SK-N-SH (cell line): ENCODE data around the gene TSPAN16. TPM values are rescaled to one million over a fixed set of nuclear protein-coding genes. Genes with fewer than 3 reads are reported as not detected.

Source experiments
- CTCF ChIA-PET: fragments of 300-600, 350-600 bp; formaldehyde crosslinking; extraction: SDS; loops from one replicate; lab custom pipeline; 2021; lab: Yijun Ruan, JAX
- POLR2A ChIA-PET: fragments of 350-600 bp; sonication (Branson Sonifier 250); formaldehyde crosslinking; extraction: SDS; loops from one replicate; lab custom pipeline; 2020; ENCODE audit warnings: antibody characterized with exemption, inconsistent platforms; lab: Yijun Ruan, JAX
- DNase-seq: peaks from one replicate; pipeline ENCODE4 v3.0.0; 2012
- H2AFZ ChIP-seq: fragments of 200-600 bp; sonication (generic); 2 replicates; pipeline ENCODE4 v1.8.1; 2016; ENCODE audit warnings: antibody characterized with exemption, mild to moderate bottlenecking, low read depth
- H3F3A ChIP-seq: fragments of 200-600 bp; sonication (generic); replicated peaks from 2 replicates; pipeline ENCODE3; 2016; ENCODE audit warnings: antibody characterized with exemption, mild to moderate bottlenecking; ENCODE audit not compliant: insufficient read depth
- H3K27ac ChIP-seq, 2 experiments: fragments of 200-500 bp in 1 of 2; fragments of 200-600 bp in 1 of 2; sonication (Bioruptor generic) in 1 of 2; sonication (generic), shearing (Covaris generic) in 1 of 2; 2 replicates each; pipeline versions ENCODE4 v1.5.1 to v1.6.1; 2014 to 2016; ENCODE audit warnings: low read depth in 2 of 2, inconsistent platforms in 1 of 2, low read length in 1 of 2, mild to moderate bottlenecking in 1 of 2, mixed read lengths in 1 of 2
- H3K27me3 ChIP-seq: fragments of 200-600 bp; sonication (generic), shearing (Covaris generic); 2 replicates; pipeline ENCODE4 v1.6.1; 2016; ENCODE audit warnings: mixed run types; ENCODE audit not compliant: insufficient read depth
- H3K36me3 ChIP-seq, 2 experiments: fragments of 200-500 bp in 1 of 2; fragments of 200-600 bp in 1 of 2; sonication (Bioruptor generic) in 1 of 2; sonication (generic) in 1 of 2; replicated peaks in 1 of 2; 2 replicates each; pipeline versions ENCODE3 to v1.5.1; 2014 to 2016; ENCODE audit warnings: low read length in 1 of 2, mild to moderate bottlenecking in 1 of 2; ENCODE audit not compliant: insufficient read depth in 2 of 2, control insufficient read depth in 1 of 2
- H3K4me1 ChIP-seq, 2 experiments: fragments of 200-500 bp in 1 of 2; fragments of 200-600 bp in 1 of 2; sonication (Bioruptor generic) in 1 of 2; sonication (generic), shearing (Covaris generic) in 1 of 2; 2 replicates each; pipeline versions ENCODE4 v1.5.1 to v1.6.1; 2014 to 2016; ENCODE audit warnings: low read depth in 1 of 2, low read length in 1 of 2, mixed run types in 1 of 2; ENCODE audit not compliant: insufficient read depth in 2 of 2, control insufficient read depth in 1 of 2
- H3K4me2 ChIP-seq: fragments of 200-600 bp; sonication (generic), shearing (Covaris generic); 2 replicates; pipeline ENCODE4 v1.6.1; 2017; ENCODE audit warnings: mixed run types
- H3K4me3 ChIP-seq, 2 experiments: fragments of 200-500 bp in 1 of 2; fragments of 200-600 bp in 1 of 2; sonication (Bioruptor generic) in 1 of 2; sonication (generic), shearing (Covaris generic) in 1 of 2; 2 replicates each; pipeline versions ENCODE4 v1.5.1 to v1.8.1; 2014 to 2016; ENCODE audit warnings: low read depth in 2 of 2, inconsistent platforms in 1 of 2, low read length in 1 of 2, mild to moderate bottlenecking in 1 of 2, mixed read lengths in 1 of 2, moderate library complexity in 1 of 2
- H3K79me2 ChIP-seq: fragments of 200-600 bp; sonication (generic); 2 replicates; pipeline ENCODE4 v1.8.1; 2017; ENCODE audit warnings: mild to moderate bottlenecking; ENCODE audit not compliant: insufficient read depth
- H3K9ac ChIP-seq: fragments of 200-600 bp; sonication (generic); 2 replicates; pipeline ENCODE4 v1.6.1; 2017; ENCODE audit warnings: mixed run types
- H3K9me2 ChIP-seq: fragments of 200-600 bp; sonication (generic); 2 replicates; pipeline ENCODE4 v1.6.1; 2017; ENCODE audit warnings: mixed run types
- H3K9me3 ChIP-seq: fragments of 200-600 bp; sonication (generic); 2 replicates; pipeline ENCODE4 v1.6.1; 2017; ENCODE audit warnings: mixed run types, mild to moderate bottlenecking, moderate library complexity
- H4K20me1 ChIP-seq: fragments of 200-600 bp; sonication (generic); 2 replicates; pipeline ENCODE4 v1.6.1; 2017; ENCODE audit warnings: mild to moderate bottlenecking, mixed run types; ENCODE audit not compliant: insufficient read depth
- CHD2 ChIP-seq: fragments of 150-350 bp; IDR thresholded peaks from 2 replicates; pipeline ENCODE4 v1.6.1; 2018; ENCODE audit warnings: low read length; ENCODE audit not compliant: partially characterized antibody
- ELF1 ChIP-seq: IDR thresholded peaks from 2 replicates; pipeline ENCODE4 v1.4.0; 2012
- EZH2phosphoT487 ChIP-seq: fragments of 200-600 bp; sonication (generic); IDR thresholded peaks from 2 replicates; pipeline ENCODE4 v1.6.1; 2017; ENCODE audit warnings: low read depth, mixed run types, mild to moderate bottlenecking, antibody characterized with exemption, moderate library complexity, borderline replicate concordance
- FOXM1 ChIP-seq: IDR thresholded peaks from 2 replicates; pipeline ENCODE4 v1.4.0; 2012; ENCODE audit warnings: low read depth, mild to moderate bottlenecking
- GABPA ChIP-seq: IDR thresholded peaks from 2 replicates; pipeline ENCODE4 v1.4.0; 2012; ENCODE audit warnings: low read depth, mild to moderate bottlenecking
- MXI1 ChIP-seq: IDR thresholded peaks from 2 replicates; pipeline ENCODE4 v1.6.1; 2012; ENCODE audit warnings: mild to moderate bottlenecking, low read depth, low read length, improper control_type of control experiment
- NFIC ChIP-seq: IDR thresholded peaks from 2 replicates; pipeline ENCODE4 v1.4.0; 2012; ENCODE audit warnings: borderline replicate concordance
- NRF1 ChIP-seq: IDR thresholded peaks from 2 replicates; pipeline ENCODE4 v1.6.1; 2012; ENCODE audit warnings: low read depth, mild to moderate bottlenecking, low read length
- RAD21 ChIP-seq: IDR thresholded peaks from 2 replicates; pipeline ENCODE4 v1.6.1; 2012; ENCODE audit warnings: mild to moderate bottlenecking, low read length
- RCOR1 ChIP-seq: fragments of 150-350 bp; IDR thresholded peaks from 2 replicates; pipeline ENCODE4 v1.6.1; 2017; ENCODE audit warnings: antibody characterized with exemption, low read length
- RFX5 ChIP-seq: IDR thresholded peaks from 2 replicates; pipeline ENCODE4 v1.6.1; 2012; ENCODE audit warnings: mild to moderate bottlenecking, improper control_type of control experiment, low read length
- RXRA ChIP-seq: IDR thresholded peaks from 2 replicates; pipeline ENCODE4 v1.4.0; 2012; ENCODE audit warnings: low read depth, mild to moderate bottlenecking, borderline replicate concordance
- TAF1 ChIP-seq: IDR thresholded peaks from 2 replicates; pipeline ENCODE4 v1.6.1; 2012; ENCODE audit warnings: low read depth, mild to moderate bottlenecking, low read length, moderate library complexity, borderline replicate concordance
- TCF12 ChIP-seq: IDR thresholded peaks from 2 replicates; pipeline ENCODE4 v1.4.0; 2012
- TEAD4 ChIP-seq: IDR thresholded peaks from 2 replicates; pipeline ENCODE4 v1.4.0; 2012; ENCODE audit warnings: mild to moderate bottlenecking, borderline replicate concordance; ENCODE audit not compliant: insufficient read depth
- WGBS: methylation state at CpG from one replicate; pipeline ENCODE4 v1.1.6; 2017; ENCODE audit warnings: low lambda C conversion rate; 5-methylcytosine and 5-hydroxymethylcytosine counted together
- polyA plus RNA-seq, 3 experiments: library from polyadenylated mRNA; depleted of rRNA; stranded (reverse); fragments of >200 nt; gene quantifications; 2 replicates each; pipeline ENCODE4 v1.2.3, GENCODE V29; 2012
- TF ChIP-seq, protein P1 (sequence below): fragments of 150-350 bp; IDR thresholded peaks from 2 replicates; pipeline ENCODE4 v1.6.1; 2017; ENCODE audit warnings: antibody characterized with exemption, low read length, low read depth, borderline replicate concordance
- TF ChIP-seq, protein P2 (sequence below): fragments of 150-350 bp; IDR thresholded peaks from 2 replicates; pipeline ENCODE4 v1.6.1; 2016; ENCODE audit warnings: mild to moderate bottlenecking, low read depth, low read length
- TF ChIP-seq, protein P3 (sequence below): IDR thresholded peaks from 2 replicates; pipeline ENCODE4 v1.6.1; 2012; ENCODE audit warnings: mild to moderate bottlenecking, low read depth, low read length, moderate library complexity

The TSPAN16 gene
- polyA plus RNA-seq, 1 of the 3 experiments (the other 2 are of a cell fraction), result not detected

DNA sequence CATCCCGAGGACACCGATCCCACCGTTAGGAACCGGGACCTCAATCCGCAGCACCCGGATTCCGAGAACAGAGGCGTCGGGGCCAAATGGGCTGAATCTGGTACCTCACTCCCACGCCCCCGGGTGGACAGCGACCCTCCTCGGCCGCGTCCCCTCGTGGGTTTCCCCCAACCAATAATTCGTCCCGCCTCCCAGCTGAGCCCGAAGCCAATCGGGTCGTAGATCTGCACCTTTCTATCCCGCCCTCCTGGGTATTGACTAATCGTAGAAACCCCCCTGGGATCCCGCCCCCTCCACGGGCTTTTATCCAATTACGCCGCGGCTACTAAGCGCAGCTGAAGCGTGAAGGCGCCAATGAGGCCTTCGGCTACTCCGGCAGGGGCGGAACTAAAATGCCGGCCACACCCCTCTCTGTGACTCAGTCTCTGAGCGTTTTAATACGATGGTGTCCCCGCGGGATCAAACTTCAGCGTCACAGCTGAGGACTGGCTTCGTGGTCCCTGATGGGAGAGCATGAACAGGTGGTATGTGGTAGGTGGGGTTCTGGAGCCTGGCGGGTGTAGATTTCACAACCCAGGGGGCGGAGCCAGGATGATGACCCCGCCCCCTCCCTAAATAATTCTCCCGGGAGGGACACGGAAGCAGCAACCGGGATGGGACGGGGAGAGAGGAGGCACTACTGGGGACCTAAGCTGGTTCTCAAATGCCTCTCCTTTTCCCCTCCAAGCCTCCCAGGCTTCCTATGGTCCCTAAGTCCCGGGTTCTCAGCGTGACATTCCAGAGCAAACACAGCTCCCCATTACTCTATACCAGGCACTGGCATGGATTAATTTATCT, 50.4 kb downstream of the TSPAN16 start, which contains the start of the genes CCDC159 and TMEM205 (continued):
- TF ChIP-seq RCOR1 (no peak; the same call in 1 of the 2 replicates), GABPA (no peak; the same call in 1 of the 2 replicates), MXI1 (peak; percentile 71; the same call in 1 of the 2 replicates), ELF1 (peak; percentile 57), TCF12 (peak; percentile 65; the same call in 1 of the 2 replicates), TAF1 (peak; percentile 18; the same call in 1 of the 2 replicates), CHD2 (peak; percentile 92), RFX5 (peak; percentile 67), NRF1 (no peak), NFIC (no peak)
- TF ChIP-seq, protein P1, sequence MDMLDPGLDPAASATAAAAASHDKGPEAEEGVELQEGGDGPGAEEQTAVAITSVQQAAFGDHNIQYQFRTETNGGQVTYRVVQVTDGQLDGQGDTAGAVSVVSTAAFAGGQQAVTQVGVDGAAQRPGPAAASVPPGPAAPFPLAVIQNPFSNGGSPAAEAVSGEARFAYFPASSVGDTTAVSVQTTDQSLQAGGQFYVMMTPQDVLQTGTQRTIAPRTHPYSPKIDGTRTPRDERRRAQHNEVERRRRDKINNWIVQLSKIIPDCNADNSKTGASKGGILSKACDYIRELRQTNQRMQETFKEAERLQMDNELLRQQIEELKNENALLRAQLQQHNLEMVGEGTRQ, result no peak
- TF ChIP-seq, protein P2, sequence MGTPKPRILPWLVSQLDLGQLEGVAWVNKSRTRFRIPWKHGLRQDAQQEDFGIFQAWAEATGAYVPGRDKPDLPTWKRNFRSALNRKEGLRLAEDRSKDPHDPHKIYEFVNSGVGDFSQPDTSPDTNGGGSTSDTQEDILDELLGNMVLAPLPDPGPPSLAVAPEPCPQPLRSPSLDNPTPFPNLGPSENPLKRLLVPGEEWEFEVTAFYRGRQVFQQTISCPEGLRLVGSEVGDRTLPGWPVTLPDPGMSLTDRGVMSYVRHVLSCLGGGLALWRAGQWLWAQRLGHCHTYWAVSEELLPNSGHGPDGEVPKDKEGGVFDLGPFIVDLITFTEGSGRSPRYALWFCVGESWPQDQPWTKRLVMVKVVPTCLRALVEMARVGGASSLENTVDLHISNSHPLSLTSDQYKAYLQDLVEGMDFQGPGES, result peak; percentile 77
- TF ChIP-seq, all 33 proteins: peak for 15

- H2AFZ ChIP-seq, result no peak overlapping the region
- H3K27me3 ChIP-seq, result no peaks in the 10 kb centered on the region
- peaks cover 0 to 3% of the 10 kb centered on the region in 2 experiments for H3K36me3 ChIP-seq
- H3K79me2 ChIP-seq, result no peaks in the 10 kb centered on the region
- no peak overlapping the region for H3K9ac ChIP-seq
- CTCF ChIA-PET, result interaction anchor here (1.4 to 2.2 kb wide), 5 partner anchors 29 to 135 kb away, joined by 4 to 10 read pairs (median 6); partner anchors contain the start of gene TSPAN16
- no peak overlapping the region for H3K27ac ChIP-seq
- peaks cover 13 to 14% of the 10 kb centered on the region in 2 experiments; a peak in 2 of 4 replicates for H3K4me1 ChIP-seq
- POLR2A ChIA-PET, result interaction anchor here (2.3 kb wide), 1 partner anchor 27 kb away, joined by 15 read pairs; the partner anchor contains the start of gene SWSAP1
- no peak overlapping the region for H3K4me3 ChIP-seq
- WGBS, result 86% methylated on average over 7 of the region's 7 CpGs
- TF ChIP-seq TEAD4, result no peak
- no peak for TF ChIP-seq MXI1
- TF ChIP-seq RXRA, result no peak
- TF ChIP-seq, protein P3, sequence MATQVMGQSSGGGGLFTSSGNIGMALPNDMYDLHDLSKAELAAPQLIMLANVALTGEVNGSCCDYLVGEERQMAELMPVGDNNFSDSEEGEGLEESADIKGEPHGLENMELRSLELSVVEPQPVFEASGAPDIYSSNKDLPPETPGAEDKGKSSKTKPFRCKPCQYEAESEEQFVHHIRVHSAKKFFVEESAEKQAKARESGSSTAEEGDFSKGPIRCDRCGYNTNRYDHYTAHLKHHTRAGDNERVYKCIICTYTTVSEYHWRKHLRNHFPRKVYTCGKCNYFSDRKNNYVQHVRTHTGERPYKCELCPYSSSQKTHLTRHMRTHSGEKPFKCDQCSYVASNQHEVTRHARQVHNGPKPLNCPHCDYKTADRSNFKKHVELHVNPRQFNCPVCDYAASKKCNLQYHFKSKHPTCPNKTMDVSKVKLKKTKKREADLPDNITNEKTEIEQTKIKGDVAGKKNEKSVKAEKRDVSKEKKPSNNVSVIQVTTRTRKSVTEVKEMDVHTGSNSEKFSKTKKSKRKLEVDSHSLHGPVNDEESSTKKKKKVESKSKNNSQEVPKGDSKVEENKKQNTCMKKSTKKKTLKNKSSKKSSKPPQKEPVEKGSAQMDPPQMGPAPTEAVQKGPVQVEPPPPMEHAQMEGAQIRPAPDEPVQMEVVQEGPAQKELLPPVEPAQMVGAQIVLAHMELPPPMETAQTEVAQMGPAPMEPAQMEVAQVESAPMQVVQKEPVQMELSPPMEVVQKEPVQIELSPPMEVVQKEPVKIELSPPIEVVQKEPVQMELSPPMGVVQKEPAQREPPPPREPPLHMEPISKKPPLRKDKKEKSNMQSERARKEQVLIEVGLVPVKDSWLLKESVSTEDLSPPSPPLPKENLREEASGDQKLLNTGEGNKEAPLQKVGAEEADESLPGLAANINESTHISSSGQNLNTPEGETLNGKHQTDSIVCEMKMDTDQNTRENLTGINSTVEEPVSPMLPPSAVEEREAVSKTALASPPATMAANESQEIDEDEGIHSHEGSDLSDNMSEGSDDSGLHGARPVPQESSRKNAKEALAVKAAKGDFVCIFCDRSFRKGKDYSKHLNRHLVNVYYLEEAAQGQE, result no peak
- no peak for TF ChIP-seq TCF12
- TF ChIP-seq RCOR1, result no peak
- TF ChIP-seq RAD21, result no peak
- TF ChIP-seq FOXM1, result no peak
- no peak for TF ChIP-seq EZH2phosphoT487
- no peaks in the 10 kb centered on the region for H3K9me2 ChIP-seq
- peaks cover 18% of the 10 kb centered on the region for H3F3A ChIP-seq
- H4K20me1 ChIP-seq, result peaks cover 7% of the 10 kb centered on the region
- no peak overlapping the region for H3K4me2 ChIP-seq
- no peaks in the 10 kb centered on the region for H3K9me3 ChIP-seq
- DNase-seq, result no peak
These were observed 51.6 kb downstream of the TSPAN16 start for GRCh38 chr19:11347546-11348039.
